Prostate gland (tissue), 2 donors: Measurements from ENCODE around the gene UBE3D.

ENCODE experiments used
- CTCF ChIP-seq, 4 experiments: fragments of 200-600 bp in 2 of 4; fragments of 450-650 bp in 2 of 4; sonication (generic) in 2 of 4; IDR thresholded peaks; 1 replicate in 3 of 4; 2 replicates in 1 of 4; pipeline ENCODE4 v1.5.1; 2016 to 2019; ENCODE audit warnings: antibody characterized with exemption in 4 of 4, mild to moderate bottlenecking in 2 of 4, moderate library complexity in 2 of 4
- POLR2A ChIP-seq: fragments of 450-650 bp; IDR thresholded peaks from one replicate; pipeline ENCODE4 v1.6.1; 2016; ENCODE audit warnings: antibody characterized with exemption, mild to moderate bottlenecking

DNA sequence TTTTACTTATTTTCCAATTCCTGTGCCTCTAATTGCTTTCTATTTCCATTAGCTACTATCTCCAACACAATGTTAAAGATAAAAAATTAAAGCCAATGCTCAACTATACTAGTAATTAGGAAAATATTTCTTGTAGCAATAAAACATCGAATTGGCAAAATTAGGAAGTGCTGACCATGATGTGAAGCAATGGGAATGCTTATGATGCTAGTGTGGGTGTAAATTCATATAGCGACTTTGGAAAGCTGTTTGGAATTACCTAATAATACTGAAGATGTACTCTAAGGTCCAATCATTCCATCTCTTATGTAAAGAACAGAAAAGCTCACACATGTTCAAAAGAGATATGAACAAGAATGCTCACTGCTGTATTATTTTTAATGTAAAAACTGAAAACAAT is 78.2 kb downstream of the UBE3D start:
- no peak for TF ChIP-seq CTCF (IDR thresholded peaks at IDR 0.05)
- no peak for TF ChIP-seq POLR2A
